Naive B cell (primary cell): ENCODE results near the gene MIB1. TPM values are rescaled to one million over a fixed set of nuclear protein-coding genes. Genes with fewer than 3 reads are reported as not detected.
"Not testable (repeated sequence)": the region's sequence is repeated elsewhere in the genome, so short reads cannot be mapped to it uniquely, and the experiment has no call there.

Source experiments
- ATAC-seq, 2 donors: fragments of 150-1000 bp; cut with Tn5 transposase; 2 replicates each; pipeline ENCODE4 v1.10.0; 2021; ENCODE audit warnings: low read depth in 2 of 2, mild to moderate bottlenecking in 2 of 2, moderate library complexity in 2 of 2
- DNase-seq: peaks from one replicate; pipeline ENCODE4 v3.0.0; 2022
- H3K27ac Mint-ChIP-seq, 6 donors: one replicate each; pipeline ENCODE4 v1.8.0; 2020 to 2022; ENCODE audit warnings: mild to moderate bottlenecking in 6 of 6, mixed read lengths in 6 of 6, moderate library complexity in 5 of 6, inconsistent platforms in 2 of 6
- H3K27me3 Mint-ChIP-seq, 3 donors: one replicate each; pipeline ENCODE4 v1.8.0; 2021 to 2022; ENCODE audit warnings: mixed read lengths in 3 of 3, mild to moderate bottlenecking in 1 of 3
- H3K36me3 Mint-ChIP-seq, 2 donors: one replicate each; pipeline ENCODE4 v1.8.0; 2020 to 2022; ENCODE audit warnings: mixed read lengths in 2 of 2, inconsistent platforms in 1 of 2, mild to moderate bottlenecking in 1 of 2
- H3K4me1 Mint-ChIP-seq, 3 donors: one replicate each; pipeline ENCODE4 v1.8.0; 2020 to 2022; ENCODE audit warnings: mixed read lengths in 3 of 3, inconsistent platforms in 1 of 3, mild to moderate bottlenecking in 1 of 3, moderate library complexity in 1 of 3
- H3K4me3 Mint-ChIP-seq, 8 donors: one replicate each; pipeline ENCODE4 v1.8.0; 2020 to 2022; ENCODE audit warnings: mild to moderate bottlenecking in 8 of 8, mixed read lengths in 8 of 8, moderate library complexity in 8 of 8, inconsistent platforms in 2 of 8
- H3K9me3 Mint-ChIP-seq, 7 donors: one replicate each; pipeline ENCODE4 v1.8.0; 2020 to 2022; ENCODE audit warnings: mixed read lengths in 7 of 7, mild to moderate bottlenecking in 5 of 7, inconsistent platforms in 2 of 7, moderate library complexity in 1 of 7
- polyA plus RNA-seq, 6 donors: library from polyadenylated mRNA; unstranded; fragments of 300-500 nt; fragmentation: Illumina TruSeq; gene quantifications; one replicate each; pipeline ENCODE4 v1.2.3, GENCODE V29; 2021; ENCODE audit warnings: low read depth in 6 of 6

MIB1 gene
- polyA plus RNA-seq, 6 donors from 2014 or later: 2.6 to 6.1 (median 4.1) TPM

- H3K4me3 Mint-ChIP-seq: no peak overlapping the region
- no peaks in the 10 kb centered on the region for H3K27me3 Mint-ChIP-seq
- peak overlapping the region in 1 of 6 donors; percentile 17 for H3K27ac Mint-ChIP-seq
- DNase-seq: no peak
- H3K36me3 Mint-ChIP-seq: no peaks in the 10 kb centered on the region
- H3K4me1 Mint-ChIP-seq: peaks cover 4 to 6% (median 5%) of the 10 kb centered on the region in 3 donors
- no peak for ATAC-seq
- H3K9me3 Mint-ChIP-seq: no peaks in the 10 kb centered on the region
Measured at GRCh38 chr18:21759836-21760235, 19.2 kb downstream of the MIB1 start.

GRCh38 chr18:21760321-21760720 lies 19.7 kb downstream of the MIB1 start:
- no peaks in the 10 kb centered on the region for H3K27me3 Mint-ChIP-seq
- ATAC-seq (no peak), DNase-seq (no peak)
- no peak overlapping the region for H3K4me3 Mint-ChIP-seq
- H3K27ac Mint-ChIP-seq: peak overlapping the region in 2 of 6 donors; percentile 3 to 17
- H3K9me3 Mint-ChIP-seq: no peaks in the 10 kb centered on the region
- peaks cover 0 to under 1% of the 10 kb centered on the region in 2 donors for H3K36me3 Mint-ChIP-seq
- H3K4me1 Mint-ChIP-seq: peaks cover 4 to 6% (median 5%) of the 10 kb centered on the region in 3 donors

- Mint-ChIP-seq H3K27ac (no peak overlapping the region), H3K27me3 (no peaks in the 10 kb centered on the region), H3K4me1 (peaks cover 4 to 6% (median 5%) of the 10 kb centered on the region in 3 donors), H3K4me3 (no peak overlapping the region), H3K9me3 (no peaks in the 10 kb centered on the region), H3K36me3 (peaks cover 11 to 14% of the 10 kb centered on the region in 2 donors)
- ATAC-seq (no peak), DNase-seq (no peak)
Measured at GRCh38 chr18:21761471-21762115, 21.0 kb downstream of the MIB1 start.

GRCh38 chr18:21762181-21762772 lies 21.7 kb downstream of the MIB1 start:
- peaks cover 15 to 16% of the 10 kb centered on the region in 2 donors for H3K36me3 Mint-ChIP-seq
- DNase-seq (no peak), ATAC-seq (no peak)
- no peaks in the 10 kb centered on the region for H3K9me3 Mint-ChIP-seq
- H3K4me3 Mint-ChIP-seq: no peak overlapping the region
- peaks cover 4 to 6% (median 5%) of the 10 kb centered on the region in 3 donors for H3K4me1 Mint-ChIP-seq
- H3K27me3 Mint-ChIP-seq: no peaks in the 10 kb centered on the region
- H3K27ac Mint-ChIP-seq: peak overlapping the region in 1 of 6 donors; percentile 0

- Mint-ChIP-seq H3K4me3 (no peak overlapping the region), H3K27ac (no peak overlapping the region), H3K4me1 (peaks cover 4 to 6% (median 5%) of the 10 kb centered on the region in 3 donors), H3K36me3 (peaks cover 19 to 23% of the 10 kb centered on the region in 2 donors), H3K9me3 (no peaks in the 10 kb centered on the region), H3K27me3 (no peaks in the 10 kb centered on the region)
- ATAC-seq: no peak
- no peak for DNase-seq
Measured at GRCh38 chr18:21763846-21764646, 23.5 kb downstream of the MIB1 start.

- Mint-ChIP-seq H3K27me3 (no peaks in the 10 kb centered on the region), H3K4me3 (no peak overlapping the region), H3K4me1 (no peaks in the 10 kb centered on the region), H3K9me3 (no peaks in the 10 kb centered on the region), H3K27ac (peak overlapping the region in 1 of 6 donors; percentile 49), H3K36me3 (peaks cover 24 to 30% of the 10 kb centered on the region in 2 donors)
- ATAC-seq (no peak), DNase-seq (no peak)
Measured at GRCh38 chr18:21769206-21769605, 28.6 kb downstream of the MIB1 start.

GRCh38 chr18:21774722-21775121 lies 34.1 kb downstream of the MIB1 start:
- no peaks in the 10 kb centered on the region for H3K9me3 Mint-ChIP-seq
- no peak for DNase-seq
- H3K36me3 Mint-ChIP-seq: peaks cover 0 to 16% of the 10 kb centered on the region in 2 donors
- ATAC-seq: no peak
- H3K27me3 Mint-ChIP-seq: no peaks in the 10 kb centered on the region
- H3K27ac Mint-ChIP-seq: no peak overlapping the region
- no peaks in the 10 kb centered on the region for H3K4me1 Mint-ChIP-seq
- no peak overlapping the region for H3K4me3 Mint-ChIP-seq

GRCh38 chr18:21777814-21778213 lies 37.2 kb downstream of the MIB1 start:
- Mint-ChIP-seq H3K27me3 (no peaks in the 10 kb centered on the region), H3K27ac (peak overlapping the region in 3 of 6 donors; percentile 52 to 64 (median 64)), H3K9me3 (no peaks in the 10 kb centered on the region), H3K36me3 (peaks cover 18 to 28% of the 10 kb centered on the region in 2 donors), H3K4me3 (no peak overlapping the region), H3K4me1 (no peaks in the 10 kb centered on the region)
- DNase-seq: no peak
- no peak for ATAC-seq

- H3K27ac Mint-ChIP-seq: no peak overlapping the region
- no peak for ATAC-seq
- H3K36me3 Mint-ChIP-seq: peaks cover 49 to 58% of the 10 kb centered on the region in 2 donors
- DNase-seq: no peak
- H3K4me3 Mint-ChIP-seq: no peak overlapping the region
- H3K9me3 Mint-ChIP-seq: peaks cover 9 to 43% (median 36%) of the 10 kb centered on the region in 7 donors
- H3K4me1 Mint-ChIP-seq: peaks cover 0 to 1% (median 0%) of the 10 kb centered on the region in 3 donors
- no peaks in the 10 kb centered on the region for H3K27me3 Mint-ChIP-seq
Measured at GRCh38 chr18:21786526-21786925, 45.9 kb downstream of the MIB1 start.

GRCh38 chr18:21796089-21796488 lies 55.5 kb downstream of the MIB1 start:
- not testable (repeated sequence) for H3K4me1 Mint-ChIP-seq, ATAC-seq, H3K4me3 Mint-ChIP-seq, DNase-seq, H3K27me3 Mint-ChIP-seq, H3K9me3 Mint-ChIP-seq
- H3K36me3 Mint-ChIP-seq: peaks cover 10 to 18% of the 10 kb centered on the region in 2 donors
- peak overlapping the region in 2 of 6 donors; percentile 3 to 82 for H3K27ac Mint-ChIP-seq

- Mint-ChIP-seq H3K4me3 (no peak overlapping the region), H3K9me3 (no peaks in the 10 kb centered on the region), H3K4me1 (no peaks in the 10 kb centered on the region), H3K27me3 (no peaks in the 10 kb centered on the region), H3K27ac (no peak overlapping the region), H3K36me3 (peaks cover 0 to 31% of the 10 kb centered on the region in 2 donors)
- ATAC-seq (no peak), DNase-seq (no peak)
Measured at GRCh38 chr18:21798126-21798525, 57.5 kb downstream of the MIB1 start.

- Mint-ChIP-seq H3K9me3 (no peaks in the 10 kb centered on the region), H3K4me1 (no peaks in the 10 kb centered on the region), H3K4me3 (no peak overlapping the region), H3K36me3 (peaks cover 0 to 46% of the 10 kb centered on the region in 2 donors), H3K27ac (peak overlapping the region in 1 of 6 donors; percentile 11), H3K27me3 (no peaks in the 10 kb centered on the region)
- no peak for DNase-seq
- no peak for ATAC-seq
Measured at GRCh38 chr18:21799721-21800120, 59.1 kb downstream of the MIB1 start.

GRCh38 chr18:21803495-21803894 lies 62.9 kb downstream of the MIB1 start:
- H3K9me3 Mint-ChIP-seq: no peaks in the 10 kb centered on the region
- ATAC-seq (no peak), DNase-seq (no peak)
- peaks cover 3 to 43% of the 10 kb centered on the region in 2 donors for H3K36me3 Mint-ChIP-seq
- no peaks in the 10 kb centered on the region for H3K27me3 Mint-ChIP-seq
- H3K27ac Mint-ChIP-seq: peak overlapping the region in 1 of 6 donors; percentile 29
- H3K4me1 Mint-ChIP-seq: no peaks in the 10 kb centered on the region
- H3K4me3 Mint-ChIP-seq: no peak overlapping the region
